GM12878 (cell line): ENCODE measurements around the gene FAM47E. TPM values are rescaled to one million over a fixed set of nuclear protein-coding genes. Genes with fewer than 3 reads are reported as not detected.

Source experiments
- ATAC-seq: fragments of 200-7000 bp; cut with Tn5 transposase; 3 replicates; pipeline ENCODE4 v1.9.1; 2020; ENCODE audit warnings: mild to moderate bottlenecking, moderate library complexity
- BruUV-seq: library from RNA; stranded (reverse); fragments of 400-500 nt; replicated peaks from 2 replicates; lab custom pipeline; 2021; lab: Mats Ljungman, UMichigan
- CTCF ChIA-PET: fragments of 300-600 bp; sonication (Branson Sonifier 250); formaldehyde crosslinking; extraction: SDS; loops from one replicate; lab custom pipeline; 2021; ENCODE audit warnings: inconsistent platforms; lab: Yijun Ruan, JAX
- POLR2A ChIA-PET: fragments of 350-600 bp; formaldehyde crosslinking; extraction: SDS; loops from one replicate; lab custom pipeline; 2021; ENCODE audit warnings: inconsistent platforms; lab: Charles Lee
- RAD21 ChIA-PET: fragments of 300-600 bp; sonication (Branson Sonifier 250); formaldehyde crosslinking; loops from one replicate; lab custom pipeline; 2023; ENCODE audit warnings: antibody characterized with exemption; ENCODE audit not compliant: unreplicated experiment; lab: Charles Lee
- SMC1A ChIA-PET: fragments of 300-600 bp; sonication (Branson Sonifier 250); formaldehyde crosslinking; loops from one replicate; lab custom pipeline; 2023; ENCODE audit not compliant: unreplicated experiment, uncharacterized antibody; lab: Charles Lee
- DNase-seq: peaks from one replicate; pipeline ENCODE4 v3.0.0-alpha.2; 2011; ENCODE audit warnings: low read depth, low spot score
- FAIRE-seq: peaks from 3 replicates; lab custom pipeline; 2011; peaks lifted over from hg19 to GRCh38; lab: Jason Lieb, UNC
- H2AFZ ChIP-seq: 2 replicates; pipeline ENCODE4 v1.6.0; 2011; ENCODE audit warnings: low read depth, low read length, control low read depth; ENCODE audit not compliant: control insufficient read depth
- H3K27ac ChIP-seq: 2 replicates; pipeline ENCODE4 v1.5.1; 2011; ENCODE audit warnings: control low read depth; ENCODE audit not compliant: control insufficient read depth, insufficient read depth
- H3K27me3 ChIP-seq, 2 experiments: replicated peaks in 1 of 2; 2 replicates each; pipeline versions ENCODE4 v1.6.0 to v1.6.1; 2011; ENCODE audit warnings: low read length in 1 of 2; ENCODE audit not compliant: control insufficient read depth in 2 of 2, insufficient read depth in 2 of 2
- H3K36me3 ChIP-seq, 2 experiments: 2 replicates each; pipeline ENCODE4 v1.5.1; 2011; ENCODE audit warnings: low read length in 1 of 2; ENCODE audit not compliant: control insufficient read depth in 2 of 2, insufficient read depth in 2 of 2
- H3K4me1 ChIP-seq: 2 replicates; pipeline ENCODE4 v1.6.1; 2011; ENCODE audit warnings: mild to moderate bottlenecking, low read length, moderate library complexity, mixed read lengths; ENCODE audit not compliant: control insufficient read depth, insufficient read depth
- H3K4me2 ChIP-seq: 2 replicates; pipeline ENCODE4 v1.6.0; 2011; ENCODE audit warnings: control low read depth; ENCODE audit not compliant: control insufficient read depth, insufficient read depth
- H3K4me3 ChIP-seq: fragments of 200-600 bp; sonication (generic); 2 replicates; pipeline ENCODE4 v1.5.1; 2016
- H3K79me2 ChIP-seq: 2 replicates; pipeline ENCODE4 v1.6.0; 2011; ENCODE audit warnings: low read length; ENCODE audit not compliant: control insufficient read depth, insufficient read depth
- H3K9ac ChIP-seq: 2 replicates; pipeline ENCODE4 v1.8.0; 2011; ENCODE audit warnings: low read length, control low read depth, mixed read lengths; ENCODE audit not compliant: control insufficient read depth, insufficient read depth
- H3K9me3 ChIP-seq: replicated peaks from 3 replicates; pipeline ENCODE4 v1.5.1; 2011; ENCODE audit warnings: mild to moderate bottlenecking, low read length; ENCODE audit not compliant: control insufficient read depth, insufficient read depth
- H4K20me1 ChIP-seq: 2 replicates; pipeline ENCODE4 v1.6.0; 2011; ENCODE audit not compliant: control insufficient read depth, insufficient read depth
- RAD21 ChIP-seq: IDR thresholded peaks from 2 replicates; pipeline ENCODE4 v1.6.1; 2011; ENCODE audit warnings: mild to moderate bottlenecking, low read depth, low read length, moderate library complexity; ENCODE audit not compliant: insufficient read depth
- WGBS: methylation state at CpG from one replicate; pipeline ENCODE4 v1.1.6; 2016; ENCODE audit warnings: low lambda C conversion rate; ENCODE audit not compliant: insufficient replicate concordance, insufficient coverage; ENCODE audit errors: missing lambda C conversion rate; 5-methylcytosine and 5-hydroxymethylcytosine counted together
- in situ Hi-C: fragments of 300-500 bp; cut with MboI; formaldehyde crosslinking; loops from 9 replicates; pipeline ENCODE4 v1.14.3; 2018; ENCODE audit warnings: mixed read lengths
- intact Hi-C: fragments of 100-400 bp; cut with micrococcal nuclease; formaldehyde crosslinking; loops from one replicate; pipeline ENCODE4 v1.14.2; 2022; ENCODE audit not compliant: unreplicated experiment
- polyA plus RNA-seq, 11 experiments: library from polyadenylated mRNA; depleted of rRNA in 4 of 11; unstranded in 6 of 11; stranded (reverse) in 5 of 11; fragments of >200 nt; fragmentation: Nextera tagmentation in 4 of 11; fragmentation: Illumina TruSeq in 1 of 11; extraction: Ambion mirVana in 4 of 11; extraction: Trizol in 1 of 11; gene quantifications; 1 replicate in 1 of 11; 2 replicates in 10 of 11; pipeline versions ENCODE4 v1.2.1 to v1.2.3, GENCODE V29; 2011 to 2016; ENCODE audit warnings: inconsistent platforms in 2 of 11, missing spikeins in 2 of 11, low read depth in 1 of 11
- total RNA-seq, 4 experiments: library from RNA; depleted of rRNA in 3 of 4; stranded (reverse); fragments of >200 nt in 3 of 4; fragmentation: Illumina TruSeq in 1 of 4; extraction: Trizol in 1 of 4; gene quantifications; 2 replicates each; pipeline versions ENCODE4 v1.2.1 to v1.2.3, GENCODE V29; 2013 to 2021
- TF ChIP-seq, protein P1 (sequence below): IDR thresholded peaks from 2 replicates; pipeline ENCODE4 v1.6.1; 2012; ENCODE audit warnings: improper control_type of control experiment, low read depth, low read length; ENCODE audit not compliant: insufficient replicate concordance

Gene FAM47E
- total and polyA plus RNA-seq, 10 of the 15 experiments (the other 5 are each of a cell fraction or from before 2014, with no cell fraction given): 0.03 TPM; not detected in 9

DNA sequence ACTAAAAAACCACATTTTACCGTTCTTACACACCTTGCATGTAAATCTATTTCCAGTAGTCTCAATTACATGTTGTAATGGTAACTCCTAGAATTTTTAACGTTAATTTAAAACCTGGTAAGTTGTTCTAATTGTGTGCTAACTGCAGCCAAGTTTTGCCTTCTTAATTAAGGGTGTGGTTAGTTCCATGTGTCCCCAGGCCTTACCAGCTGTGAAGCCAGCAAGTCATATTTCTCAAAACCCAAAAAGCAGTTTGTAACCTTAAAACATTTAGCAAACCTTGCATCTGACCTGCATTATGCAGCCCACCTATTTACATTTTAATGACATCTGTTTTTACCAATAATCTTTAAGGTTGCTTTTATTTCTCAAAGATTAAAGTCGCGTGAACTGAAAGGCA, 18.4 kb upstream of the FAM47E start:
- CTCF ChIA-PET: no interaction called here
- FAIRE-seq (no peak), ATAC-seq (no peak), DNase-seq (no peak)
- no peak overlapping the region for H3K9ac ChIP-seq
- no peaks in the 10 kb centered on the region for H3K36me3 ChIP-seq
- no peaks in the 10 kb centered on the region; the same call in 1 of the 3 replicates for H3K9me3 ChIP-seq
- TF ChIP-seq RAD21: no peak
- TF ChIP-seq, protein P1, sequence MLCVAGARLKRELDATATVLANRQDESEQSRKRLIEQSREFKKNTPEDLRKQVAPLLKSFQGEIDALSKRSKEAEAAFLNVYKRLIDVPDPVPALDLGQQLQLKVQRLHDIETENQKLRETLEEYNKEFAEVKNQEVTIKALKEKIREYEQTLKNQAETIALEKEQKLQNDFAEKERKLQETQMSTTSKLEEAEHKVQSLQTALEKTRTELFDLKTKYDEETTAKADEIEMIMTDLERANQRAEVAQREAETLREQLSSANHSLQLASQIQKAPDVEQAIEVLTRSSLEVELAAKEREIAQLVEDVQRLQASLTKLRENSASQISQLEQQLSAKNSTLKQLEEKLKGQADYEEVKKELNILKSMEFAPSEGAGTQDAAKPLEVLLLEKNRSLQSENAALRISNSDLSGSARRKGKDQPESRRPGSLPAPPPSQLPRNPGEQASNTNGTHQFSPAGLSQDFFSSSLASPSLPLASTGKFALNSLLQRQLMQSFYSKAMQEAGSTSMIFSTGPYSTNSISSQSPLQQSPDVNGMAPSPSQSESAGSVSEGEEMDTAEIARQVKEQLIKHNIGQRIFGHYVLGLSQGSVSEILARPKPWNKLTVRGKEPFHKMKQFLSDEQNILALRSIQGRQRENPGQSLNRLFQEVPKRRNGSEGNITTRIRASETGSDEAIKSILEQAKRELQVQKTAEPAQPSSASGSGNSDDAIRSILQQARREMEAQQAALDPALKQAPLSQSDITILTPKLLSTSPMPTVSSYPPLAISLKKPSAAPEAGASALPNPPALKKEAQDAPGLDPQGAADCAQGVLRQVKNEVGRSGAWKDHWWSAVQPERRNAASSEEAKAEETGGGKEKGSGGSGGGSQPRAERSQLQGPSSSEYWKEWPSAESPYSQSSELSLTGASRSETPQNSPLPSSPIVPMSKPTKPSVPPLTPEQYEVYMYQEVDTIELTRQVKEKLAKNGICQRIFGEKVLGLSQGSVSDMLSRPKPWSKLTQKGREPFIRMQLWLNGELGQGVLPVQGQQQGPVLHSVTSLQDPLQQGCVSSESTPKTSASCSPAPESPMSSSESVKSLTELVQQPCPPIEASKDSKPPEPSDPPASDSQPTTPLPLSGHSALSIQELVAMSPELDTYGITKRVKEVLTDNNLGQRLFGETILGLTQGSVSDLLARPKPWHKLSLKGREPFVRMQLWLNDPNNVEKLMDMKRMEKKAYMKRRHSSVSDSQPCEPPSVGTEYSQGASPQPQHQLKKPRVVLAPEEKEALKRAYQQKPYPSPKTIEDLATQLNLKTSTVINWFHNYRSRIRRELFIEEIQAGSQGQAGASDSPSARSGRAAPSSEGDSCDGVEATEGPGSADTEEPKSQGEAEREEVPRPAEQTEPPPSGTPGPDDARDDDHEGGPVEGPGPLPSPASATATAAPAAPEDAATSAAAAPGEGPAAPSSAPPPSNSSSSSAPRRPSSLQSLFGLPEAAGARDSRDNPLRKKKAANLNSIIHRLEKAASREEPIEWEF: no peak
- H3K79me2 ChIP-seq: no peaks in the 10 kb centered on the region
- whole genome bisulfite sequencing: 65% methylated on average over 4 of the region's 4 CpGs
- no peak overlapping the region for H3K4me2 ChIP-seq
- H4K20me1 ChIP-seq: no peaks in the 10 kb centered on the region
- H3K27ac ChIP-seq: no peak overlapping the region
- SMC1A ChIA-PET: no interaction called here
- intact Hi-C loops: no loop called here
- RAD21 ChIA-PET: no interaction called here
- H3K4me3 ChIP-seq: no peak overlapping the region
- H2AFZ ChIP-seq: no peak overlapping the region
- H3K4me1 ChIP-seq: no peaks in the 10 kb centered on the region
- POLR2A ChIA-PET: no interaction called here
- in situ Hi-C loops: no loop called here
- no peaks in the 10 kb centered on the region; a peak in 1 of 4 replicates for H3K27me3 ChIP-seq
- BruUV-seq: no TSS peak
